CD14-positive monocyte (primary cell): Measurements from ENCODE around the gene RAC2. TPM values are rescaled to one million over a fixed set of nuclear protein-coding genes. Genes with fewer than 3 reads are reported as not detected.

Source experiments
- DNase-seq, 3 donors: peaks; one replicate each; pipeline ENCODE4 v3.0.0-alpha.2; 2011 to 2022
- H2AFZ ChIP-seq: 2 replicates; pipeline ENCODE4 v1.6.0; 2012; ENCODE audit warnings: mild to moderate bottlenecking, low read depth, low read length, inconsistent platforms; ENCODE audit not compliant: insufficient read depth, poor library complexity, severe bottlenecking
- H3K27ac ChIP-seq, 2 donors: 1 replicate in 1 of 2; 2 replicates in 1 of 2; pipeline ENCODE4 v1.5.1; 2012 to 2013; ENCODE audit warnings: low read length in 2 of 2, control low read depth in 1 of 2, inconsistent platforms in 1 of 2, low read depth in 1 of 2, mild to moderate bottlenecking in 1 of 2
- H3K27me3 ChIP-seq, 2 donors: one replicate each; pipeline versions ENCODE4 v1.6.0 to v1.6.1; 2011 to 2013; ENCODE audit warnings: low read length in 2 of 2; ENCODE audit not compliant: control insufficient read depth in 2 of 2, insufficient read depth in 2 of 2
- H3K36me3 ChIP-seq, 2 donors: replicated peaks in 1 of 2; 1 replicate in 1 of 2; 2 replicates in 1 of 2; pipeline versions ENCODE4 v1.5.1 to v1.6.1; 2012 to 2013; ENCODE audit warnings: low read length in 2 of 2, control low read depth in 1 of 2, inconsistent platforms in 1 of 2, mild to moderate bottlenecking in 1 of 2; ENCODE audit not compliant: insufficient read depth in 2 of 2, control insufficient read depth in 1 of 2
- H3K4me1 ChIP-seq, 2 donors: 1 replicate in 1 of 2; 2 replicates in 1 of 2; pipeline versions ENCODE4 v1.5.1 to v1.6.1; 2012 to 2013; ENCODE audit warnings: low read length in 2 of 2, control low read depth in 1 of 2, inconsistent platforms in 1 of 2, mild to moderate bottlenecking in 1 of 2, moderate library complexity in 1 of 2; ENCODE audit not compliant: insufficient read depth in 2 of 2, control insufficient read depth in 1 of 2
- H3K4me2 ChIP-seq: replicated peaks from 2 replicates; pipeline ENCODE3; 2012; ENCODE audit warnings: low read length, moderate library complexity, mild to moderate bottlenecking; ENCODE audit not compliant: poor library complexity, severe bottlenecking; ENCODE audit errors: extremely low read depth
- H3K4me3 ChIP-seq, 3 experiments: fragments of 200-600 bp in 1 of 3; sonication (generic) in 1 of 3; replicated peaks in 1 of 3; 1 replicate in 2 of 3; 2 replicates in 1 of 3; pipeline ENCODE4 v1.5.1; 2011 to 2013; ENCODE audit warnings: low read length in 3 of 3, mild to moderate bottlenecking in 3 of 3, control low read depth in 2 of 3, low read depth in 2 of 3, inconsistent platforms in 1 of 3, moderate library complexity in 1 of 3
- H3K79me2 ChIP-seq: 2 replicates; pipeline ENCODE4 v1.6.0; 2012; ENCODE audit warnings: mild to moderate bottlenecking, control low read depth, inconsistent platforms, low read length, moderate library complexity; ENCODE audit not compliant: insufficient read depth
- H3K9ac ChIP-seq: 2 replicates; pipeline ENCODE4 v1.6.0; 2017; ENCODE audit warnings: low read length, mild to moderate bottlenecking; ENCODE audit not compliant: insufficient read depth, poor library complexity, severe bottlenecking
- H3K9me3 ChIP-seq, 2 donors: replicated peaks in 1 of 2; 1 replicate in 1 of 2; 2 replicates in 1 of 2; pipeline versions ENCODE4 v1.5.1 to v1.6.1; 2012 to 2013; ENCODE audit warnings: low read length in 2 of 2, control low read depth in 1 of 2; ENCODE audit not compliant: control insufficient read depth in 1 of 2, insufficient read depth in 1 of 2
- H4K20me1 ChIP-seq: 2 replicates; pipeline ENCODE4 v1.6.0; 2012; ENCODE audit warnings: mild to moderate bottlenecking, low read length, control low read depth, moderate library complexity; ENCODE audit not compliant: insufficient read depth
- H3K27ac Mint-ChIP-seq, 7 donors: one replicate each; pipeline ENCODE4 v1.8.0; 2020; ENCODE audit warnings: mild to moderate bottlenecking in 7 of 7, mixed read lengths in 7 of 7, moderate library complexity in 6 of 7, inconsistent platforms in 2 of 7
- H3K27me3 Mint-ChIP-seq, 3 donors: one replicate each; pipeline ENCODE4 v1.8.0; 2021 to 2022; ENCODE audit warnings: low read depth in 3 of 3, mild to moderate bottlenecking in 3 of 3, mixed read lengths in 3 of 3, moderate library complexity in 3 of 3, inconsistent platforms in 1 of 3
- H3K36me3 Mint-ChIP-seq, 2 donors: one replicate each; pipeline ENCODE4 v1.8.0; 2020; ENCODE audit warnings: mixed read lengths in 2 of 2, inconsistent platforms in 1 of 2, mild to moderate bottlenecking in 1 of 2
- H3K4me1 Mint-ChIP-seq: one replicate; pipeline ENCODE4 v1.8.0; 2020; ENCODE audit warnings: mild to moderate bottlenecking, mixed read lengths
- H3K4me3 Mint-ChIP-seq, 2 donors: one replicate each; pipeline ENCODE4 v1.8.0; 2020; ENCODE audit warnings: mild to moderate bottlenecking in 2 of 2, mixed read lengths in 2 of 2, moderate library complexity in 1 of 2
- H3K9me3 Mint-ChIP-seq, 7 donors: one replicate each; pipeline ENCODE4 v1.8.0; 2020 to 2022; ENCODE audit warnings: mixed read lengths in 7 of 7, mild to moderate bottlenecking in 6 of 7, moderate library complexity in 6 of 7, inconsistent platforms in 2 of 7
- CTCF ChIP-seq: fragments of 200-600 bp; IDR thresholded peaks from one replicate; pipeline ENCODE4 v1.8.0; 2022; ENCODE audit warnings: antibody characterized with exemption, mild to moderate bottlenecking
- whole genome bisulfite sequencing: methylation state at CpG from one replicate; pipeline ENCODE4 v1.1.5; 2013; ENCODE audit warnings: missing lambda C conversion rate; ENCODE audit not compliant: insufficient coverage; 5-methylcytosine and 5-hydroxymethylcytosine counted together
- intact Hi-C, 2 donors: fragments of 100-400 bp; cut with micrococcal nuclease; formaldehyde crosslinking; loops; one replicate each; pipeline versions ENCODE4 v1.15.0 to v1.15.1; 2023
- polyA plus RNA-seq, 3 donors: library from polyadenylated mRNA; depleted of rRNA in 1 of 3; unstranded in 2 of 3; stranded (reverse) in 1 of 3; fragments of 300-500 nt in 2 of 3; fragments of >200 nt in 1 of 3; fragmentation: Illumina TruSeq in 2 of 3; gene quantifications; 1 replicate in 2 of 3; 2 replicates in 1 of 3; pipeline ENCODE4 v1.2.3, GENCODE V29; 2012 to 2021

Gene RAC2
- polyA plus RNA-seq, 3 donors: 360 to 529 (median 526) TPM

GRCh38 chr22:37208401-37209139 is 35.5 kb downstream of the RAC2 start:
- Histone ChIP-seq H3K9me3 (no peaks in the 10 kb centered on the region), H3K4me3 (no peak overlapping the region), H3K27me3 (no peaks in the 10 kb centered on the region), H3K27ac (no peak overlapping the region), H4K20me1 (no peaks in the 10 kb centered on the region), H2AFZ (no peak overlapping the region), H3K4me2 (no peak overlapping the region), H3K9ac (no peak overlapping the region), H3K79me2 (no peaks in the 10 kb centered on the region), H3K36me3 (no peaks in the 10 kb centered on the region), H3K4me1 (peaks cover 5 to 8% of the 10 kb centered on the region in 2 donors)
- Mint-ChIP-seq H3K4me3 (no peak overlapping the region), H3K27ac (peak overlapping the region in 1 of 7 donors; percentile 54), H3K27me3 (peaks cover 2 to 3% (median 3%) of the 10 kb centered on the region in 3 donors), H3K4me1 (peaks cover 4% of the 10 kb centered on the region), H3K36me3 (no peaks in the 10 kb centered on the region), H3K9me3 (peaks cover 0 to 3% (median 0%) of the 10 kb centered on the region in 7 donors)
- 95% methylated on average over 6 of the region's 7 CpGs for WGBS
- no peak for DNase-seq
- TF ChIP-seq CTCF: no peak
- intact Hi-C loops: no loop called here

DNA sequence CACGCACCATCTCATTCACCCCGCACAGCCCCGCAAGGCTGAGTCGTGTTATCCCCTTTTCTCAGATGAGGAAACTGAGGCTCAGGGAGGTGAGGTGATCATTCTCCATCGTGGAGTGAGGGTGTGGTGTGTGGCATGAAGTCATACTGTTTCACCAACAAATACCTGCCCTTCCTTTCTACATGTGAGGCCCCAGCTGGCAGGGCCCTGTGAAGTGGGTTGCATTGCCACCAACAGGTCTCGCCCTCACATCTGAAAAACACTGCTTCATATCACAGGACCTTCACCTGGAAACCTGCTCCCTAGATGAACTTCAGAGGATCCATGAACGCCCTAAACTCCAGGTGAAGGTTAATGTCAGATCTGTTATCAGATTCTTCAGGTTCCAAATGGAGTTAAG is 36.1 kb downstream of the RAC2 start:
- H3K9me3 Mint-ChIP-seq: peaks cover 0 to 3% (median 0%) of the 10 kb centered on the region in 7 donors
- H3K4me3 ChIP-seq: no peak overlapping the region
- no peaks in the 10 kb centered on the region for H3K36me3 Mint-ChIP-seq
- no peak for TF ChIP-seq CTCF
- H3K9ac ChIP-seq: no peak overlapping the region
- H3K36me3 ChIP-seq: no peaks in the 10 kb centered on the region
- intact Hi-C loops: no loop called here
- no peak overlapping the region for H3K27ac Mint-ChIP-seq
- H3K4me2 ChIP-seq: no peak overlapping the region
- DNase-seq: no peak
- H3K27ac ChIP-seq: no peak overlapping the region
- H3K27me3 Mint-ChIP-seq: peaks cover 2 to 3% (median 3%) of the 10 kb centered on the region in 3 donors
- no peaks in the 10 kb centered on the region for H3K27me3 ChIP-seq
- H3K4me1 Mint-ChIP-seq: peaks cover 4% of the 10 kb centered on the region
- no peaks in the 10 kb centered on the region for H4K20me1 ChIP-seq
- H3K79me2 ChIP-seq: no peaks in the 10 kb centered on the region
- no peak overlapping the region for H2AFZ ChIP-seq
- no peaks in the 10 kb centered on the region for H3K9me3 ChIP-seq
- H3K4me1 ChIP-seq: peaks cover 5 to 8% of the 10 kb centered on the region in 2 donors
- WGBS: no CpG with 5 or more reads among the region's 7 CpGs
- no peak overlapping the region for H3K4me3 Mint-ChIP-seq
